Suppressor macrophage treated with lipopolysaccharide for 4 hours (primary cell): ENCODE results near the gene EIF4G2.
"Not testable (repeated sequence)": the region's sequence is repeated elsewhere in the genome, so short reads cannot be mapped to it uniquely, and the experiment has no call there.

ENCODE experiments used
- DNase-seq: peaks from one replicate; pipeline ENCODE4 v3.0.0-alpha.2; 2020

The EIF4G2 gene

GRCh38 chr11:10808553-10809372 lies at the start of gene EIF4G2:
EIF4G2 (minus strand) TSS chr11:10808926.
- peak; percentile 99 for DNase-seq

DNA sequence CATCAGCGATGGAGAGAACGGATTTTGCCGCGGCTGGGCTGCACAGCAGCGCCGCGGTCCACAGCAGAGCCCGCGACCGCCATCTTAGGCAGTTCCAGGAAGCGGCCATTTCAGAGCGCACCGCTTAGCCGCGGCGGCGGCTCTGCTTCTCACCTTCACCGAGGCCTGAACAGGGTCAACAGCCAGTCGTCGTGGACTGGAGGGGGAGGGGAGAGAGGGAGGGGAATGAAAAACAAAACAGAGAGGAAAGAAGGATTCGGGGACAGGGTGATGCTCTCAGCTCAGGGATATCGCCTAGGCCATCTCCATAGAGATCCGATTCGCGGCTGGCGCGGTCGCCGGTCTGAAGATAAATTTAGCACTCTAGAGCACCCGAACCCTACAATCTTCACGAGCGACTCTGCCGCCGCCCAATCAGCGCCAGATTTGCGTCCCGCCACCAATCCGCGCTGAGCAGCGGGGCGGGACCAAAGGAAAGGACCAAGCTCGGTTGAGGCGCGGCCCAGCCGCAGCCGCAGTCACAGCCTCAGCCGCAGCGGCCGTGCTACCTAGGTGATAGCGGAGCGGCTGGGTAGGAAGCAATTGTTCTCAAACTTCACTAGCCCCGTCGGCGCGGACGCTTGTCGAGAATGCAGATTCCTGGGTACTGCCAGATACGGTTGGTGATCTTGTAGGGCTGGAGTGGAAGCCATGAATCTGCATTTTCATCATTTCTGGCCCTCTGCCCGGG lies 49.1 kb upstream of the EIF4G2 start, which contains the start of gene ZBED5:
Gene ZBED5, minus strand, starts transcription at position 345 of the 730 bp plus-strand sequence. CDS start 3,108 bp downstream, outside the sequence.
- peak; percentile 98 for DNase-seq

DNA sequence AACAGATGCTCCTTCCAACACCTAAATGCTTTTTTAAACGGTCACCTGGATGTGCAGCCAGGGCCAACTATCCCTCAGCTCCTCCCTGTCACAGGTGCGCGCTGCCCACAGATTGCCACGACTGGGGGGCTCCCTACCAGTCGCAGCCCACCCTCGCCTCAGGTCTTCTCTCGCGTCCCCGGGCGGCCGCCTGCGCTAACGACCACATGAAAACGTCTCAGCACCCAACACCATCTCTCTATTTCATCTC lies 48.7 kb upstream of the EIF4G2 start:
- DNase-seq: no peak

DNA sequence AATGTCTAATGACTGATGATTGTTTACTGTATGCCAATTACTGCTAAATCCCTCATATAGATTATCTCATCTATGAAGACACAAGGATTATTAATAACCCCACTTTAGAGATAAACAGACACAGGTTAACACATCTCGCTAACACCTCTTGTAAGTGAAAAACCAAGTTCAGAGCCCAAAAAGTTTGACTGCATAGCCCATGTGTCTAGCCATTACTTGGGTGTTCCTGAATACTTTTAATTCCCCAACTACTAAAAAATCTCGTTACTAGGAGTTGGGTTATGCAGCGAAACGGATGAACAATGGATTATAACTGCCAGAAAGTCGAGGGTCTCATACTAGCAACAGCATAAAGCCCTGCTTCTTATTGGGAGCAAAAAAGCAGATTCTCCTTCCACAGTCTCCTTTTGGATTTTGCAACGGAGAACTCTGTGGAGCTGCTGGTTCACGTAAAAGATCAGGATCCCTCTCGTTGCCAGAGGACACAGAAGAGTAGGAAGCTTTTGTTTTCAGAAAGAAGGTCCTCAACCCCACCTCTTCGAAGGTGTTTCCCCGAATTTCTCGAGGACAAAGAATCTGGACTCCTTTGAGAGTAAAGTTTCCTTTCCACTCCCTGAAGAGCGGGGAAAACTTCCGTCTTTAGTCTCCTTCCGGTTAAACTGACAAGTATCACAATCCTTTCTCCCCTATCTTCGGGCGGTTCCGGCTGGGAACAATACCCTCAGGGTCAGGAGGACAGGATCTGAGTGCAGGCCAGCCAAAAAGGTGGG lies 48.1 kb upstream of the EIF4G2 start:
- DNase-seq: peak; percentile 70

GRCh38 chr11:10855295-10855694 lies 46.6 kb upstream of the EIF4G2 start:
- no peak for DNase-seq

DNA sequence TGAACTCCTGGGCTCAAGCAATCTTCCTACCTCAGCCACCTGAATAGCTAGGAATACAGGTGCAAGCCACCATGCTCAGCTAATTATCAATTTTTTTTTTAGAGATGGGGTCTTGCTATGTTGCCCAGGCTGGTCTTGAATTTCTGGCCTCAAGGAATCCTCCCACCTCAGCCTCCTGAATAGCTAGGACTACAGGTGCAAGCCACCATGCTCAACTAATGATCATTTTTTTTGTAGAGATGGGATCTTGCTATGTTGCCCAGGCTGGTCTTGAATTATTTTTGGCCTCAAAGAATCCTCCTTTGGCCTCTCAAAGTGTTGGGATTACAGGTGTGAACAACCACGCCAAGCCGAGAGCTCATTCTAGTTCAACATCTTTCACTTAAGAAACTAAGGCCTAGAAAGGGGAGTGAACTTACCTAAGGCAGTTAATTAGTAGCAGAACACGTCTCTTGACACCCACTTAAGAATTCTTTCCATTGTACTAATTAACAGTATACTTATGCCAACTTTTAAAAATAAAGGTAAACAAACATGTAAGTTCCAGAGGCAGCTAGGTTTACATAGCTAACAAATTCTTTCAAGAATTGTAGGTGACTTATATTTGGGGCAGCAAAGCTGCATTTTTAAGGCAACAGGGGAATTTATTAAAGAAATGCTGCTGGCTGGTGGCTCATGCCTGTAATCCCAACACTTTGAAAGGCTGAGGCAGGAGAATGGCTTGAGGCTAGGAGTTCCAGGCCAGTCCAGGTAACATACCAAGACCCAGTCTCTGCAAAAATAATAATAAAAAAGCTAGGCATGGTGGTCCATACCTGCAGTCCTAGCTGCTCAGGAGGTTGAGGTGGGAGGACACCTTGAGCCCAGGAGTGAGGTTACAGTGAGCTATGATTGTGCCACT lies 39.5 kb upstream of the EIF4G2 start:
- DNase-seq: no peak

DNA sequence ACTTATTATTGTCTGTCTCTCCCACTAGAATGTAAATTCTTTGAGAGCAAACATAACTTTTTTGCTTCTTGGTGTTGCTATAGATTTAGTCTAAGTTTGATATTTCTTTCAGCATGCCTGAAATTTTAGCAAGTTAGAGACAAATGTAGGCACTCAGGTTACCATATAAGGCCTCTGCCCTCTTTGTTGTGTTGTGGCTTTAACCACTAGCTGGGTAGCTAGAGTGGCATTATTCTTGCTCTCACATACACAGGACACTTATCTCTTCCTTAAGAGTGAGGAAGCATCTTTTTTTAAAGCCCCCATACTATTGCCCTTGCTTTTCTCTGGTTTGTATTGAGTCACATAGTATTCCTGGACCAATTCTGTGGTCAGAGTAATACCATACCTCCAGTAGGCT lies 37.9 kb upstream of the EIF4G2 start:
- DNase-seq: no peak

DNA sequence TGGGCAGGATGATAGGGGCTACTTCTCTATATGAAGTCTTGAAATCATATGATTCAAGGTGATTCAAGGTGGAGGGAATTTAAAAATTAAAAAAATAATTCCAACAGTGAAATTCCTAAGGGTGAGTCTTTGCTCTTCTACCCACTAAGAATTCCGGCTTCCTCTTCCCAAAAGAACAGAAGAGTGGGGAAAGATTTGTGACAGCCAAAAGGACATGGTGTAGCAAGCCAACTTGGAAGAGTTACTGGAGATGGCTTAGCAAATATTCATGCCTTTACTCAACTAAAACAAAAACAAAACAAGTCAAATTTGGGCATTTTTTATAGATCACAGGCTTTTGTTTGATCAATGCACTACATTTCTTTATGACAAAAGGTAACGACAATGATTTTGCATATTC lies 36.9 kb upstream of the EIF4G2 start:
- DNase-seq: no peak

GRCh38 chr11:10844796-10845195 lies 36.1 kb upstream of the EIF4G2 start:
- no peak for DNase-seq

GRCh38 chr11:10844356-10844755 lies 35.6 kb upstream of the EIF4G2 start:
- no peak for DNase-seq

GRCh38 chr11:10838881-10839280 lies 30.2 kb upstream of the EIF4G2 start:
- no peak for DNase-seq

- DNase-seq: no peak
Measured at GRCh38 chr11:10838083-10838482, 29.4 kb upstream of the EIF4G2 start.

DNA sequence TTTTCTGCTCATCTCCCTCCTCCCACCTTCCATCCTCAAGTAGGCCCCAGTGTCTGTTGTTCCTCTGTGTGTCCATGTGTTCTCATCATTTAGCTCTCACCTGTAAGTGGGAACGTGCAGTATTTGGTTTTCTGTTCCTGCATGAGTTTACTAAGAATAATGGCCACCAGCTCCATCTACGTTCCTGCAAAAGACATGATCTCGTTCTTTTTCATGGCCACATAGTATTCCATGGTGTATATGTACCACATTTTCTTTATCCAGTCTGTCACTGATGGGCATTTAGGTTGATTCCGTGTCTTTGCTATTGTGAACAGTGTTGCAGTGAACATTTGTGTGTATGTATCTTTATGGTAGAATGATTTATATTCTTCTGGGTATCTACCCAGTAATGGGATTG lies 28.2 kb upstream of the EIF4G2 start:
- not testable (repeated sequence) for DNase-seq

DNA sequence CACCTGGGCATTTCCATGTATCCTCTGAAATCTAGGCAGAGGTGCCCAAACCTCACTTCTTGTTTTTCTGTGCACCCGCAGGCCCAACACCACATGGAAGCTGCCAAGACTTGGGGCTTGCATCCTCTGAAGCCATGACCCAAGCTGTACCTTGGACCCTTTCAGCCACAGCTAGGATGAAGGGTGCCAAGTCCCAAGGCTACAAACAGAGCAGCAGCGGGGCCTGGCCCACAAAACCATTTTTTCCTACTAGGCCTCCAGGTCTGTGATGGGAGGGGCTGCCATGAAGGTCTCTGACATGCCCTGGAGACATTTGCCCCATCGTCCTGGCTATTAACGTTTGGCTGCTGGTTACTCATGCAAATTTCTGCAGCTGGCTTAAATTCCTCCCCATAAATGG lies 20.4 kb upstream of the EIF4G2 start:
- DNase-seq: no peak

GRCh38 chr11:10828402-10828801 lies 19.7 kb upstream of the EIF4G2 start:
- DNase-seq: no peak

GRCh38 chr11:10824888-10825287 lies 16.2 kb upstream of the EIF4G2 start:
- DNase-seq: peak; percentile 21

DNA sequence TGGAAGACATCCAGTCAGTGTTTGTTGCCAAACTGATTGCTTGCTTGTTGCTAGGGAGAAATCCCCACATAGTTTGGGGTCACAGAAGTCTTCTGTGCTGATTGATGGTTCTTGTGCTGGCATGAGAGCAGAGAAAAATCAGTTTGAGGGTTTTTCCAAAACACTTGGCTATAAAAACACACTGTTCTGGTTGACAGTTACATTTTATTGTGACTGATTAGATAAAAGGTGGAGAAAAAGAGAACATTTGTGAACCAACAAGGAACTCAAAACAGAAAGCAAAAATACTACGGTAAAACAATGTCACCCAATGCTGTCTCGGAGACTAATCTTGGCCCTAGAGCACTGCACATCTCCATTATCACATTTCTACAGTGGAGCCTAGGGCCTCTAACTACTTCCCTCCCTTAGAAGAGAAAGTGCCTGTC lies 14.4 kb upstream of the EIF4G2 start:
- DNase-seq: no peak

DNA sequence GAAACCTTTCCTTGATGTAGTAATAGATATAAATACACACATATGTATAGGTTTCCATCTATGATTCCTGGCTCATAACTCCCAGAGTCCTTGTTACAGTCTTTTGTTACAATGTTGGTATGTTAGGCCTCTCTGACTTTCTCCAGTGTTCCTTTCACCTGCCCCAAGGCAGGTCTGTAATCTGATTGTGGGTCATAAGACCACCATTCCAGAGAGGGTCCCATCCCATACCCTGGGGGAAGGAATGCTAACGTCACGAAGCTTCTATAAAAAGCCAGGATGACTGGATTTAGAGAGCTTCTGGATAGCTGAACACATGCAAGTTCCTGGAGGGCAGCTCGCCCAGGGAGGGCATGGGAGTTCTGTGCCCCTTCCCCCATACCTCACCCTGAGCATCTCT lies 13.8 kb upstream of the EIF4G2 start:
- not testable (repeated sequence) for DNase-seq

- no peak for DNase-seq
Measured at GRCh38 chr11:10818594-10818993, 9.9 kb upstream of the EIF4G2 start.

GRCh38 chr11:10813945-10814344 lies 5.2 kb upstream of the EIF4G2 start:
- DNase-seq: no peak

- DNase-seq: peak; percentile 43
Measured at GRCh38 chr11:10809373-10810160, 841 bp upstream of the EIF4G2 start.

DNA sequence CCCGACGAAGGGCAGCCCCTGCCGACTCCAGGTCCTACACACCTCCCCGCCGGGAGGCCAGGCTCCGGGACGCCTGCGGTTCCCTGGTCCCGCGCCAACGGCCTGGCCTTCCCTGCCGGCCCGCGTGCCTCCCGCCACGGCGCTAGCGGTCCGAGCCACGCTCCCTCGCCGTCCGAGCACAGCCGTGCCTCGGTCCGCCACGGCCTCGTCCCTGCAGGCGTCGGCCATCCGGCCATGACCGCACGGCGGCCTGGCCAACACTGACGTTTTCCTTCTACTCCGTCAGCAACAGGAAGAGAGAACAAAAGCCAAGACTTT lies 532 bp downstream of the EIF4G2 start:
- DNase-seq: no peak
